Right lung (tissue), 5 donors: ENCODE results near the gene AMOTL2. TPM values are rescaled to one million over a fixed set of nuclear protein-coding genes. Genes with fewer than 3 reads are reported as not detected.

ENCODE experiments used
- DNase-seq, 2 donors: peaks; one replicate each; pipeline ENCODE4 v3.0.0-alpha.2; 2013
- polyA plus RNA-seq, 5 donors: library from polyadenylated mRNA; unstranded; fragments of 120-200 nt; gene quantifications; one replicate each; pipeline versions ENCODE4 v1.2.1 to v1.2.3, GENCODE V29; 2013; ENCODE audit warnings: inconsistent platforms in 1 of 5, low replicate concordance in 1 of 5; ENCODE audit not compliant: insufficient read length in 5 of 5, insufficient read depth in 1 of 5

Gene AMOTL2
- polyA plus RNA-seq, 5 donors, result 25.8 to 48.8 (median 38.0) TPM

GRCh38 chr3:134354612-134355251 lies 19.5 kb downstream of the AMOTL2 start:
- DNase-seq, result no peak

GRCh38 chr3:134353831-134354611 lies 20.2 kb downstream of the AMOTL2 start:
- no peak for DNase-seq

GRCh38 chr3:134353171-134353825 lies 20.9 kb downstream of the AMOTL2 start:
- DNase-seq, result no peak

GRCh38 chr3:134352031-134352671 lies 22.1 kb downstream of the AMOTL2 start:
- no peak for DNase-seq

- no peak for DNase-seq
Observed at GRCh38 chr3:134351427-134351826, 22.8 kb downstream of the AMOTL2 start.

GRCh38 chr3:134350861-134351311 lies 23.4 kb downstream of the AMOTL2 start:
- no peak for DNase-seq

- no peak for DNase-seq
Observed at GRCh38 chr3:134350266-134350665, 24.0 kb downstream of the AMOTL2 start.

- no peak for DNase-seq
Observed at GRCh38 chr3:134348524-134348923, 25.7 kb downstream of the AMOTL2 start.

GRCh38 chr3:134347551-134347950 lies 26.7 kb downstream of the AMOTL2 start:
- no peak for DNase-seq

GRCh38 chr3:134346744-134347143 lies 27.5 kb downstream of the AMOTL2 start:
- no peak for DNase-seq

- no peak for DNase-seq
Observed at GRCh38 chr3:134345202-134345601, 29.0 kb downstream of the AMOTL2 start.

GRCh38 chr3:134344560-134344959 lies 29.7 kb downstream of the AMOTL2 start:
- DNase-seq, result no peak

GRCh38 chr3:134342259-134342658 lies 32.0 kb downstream of the AMOTL2 start:
- DNase-seq, result no peak

- no peak for DNase-seq
Observed at GRCh38 chr3:134341389-134341788, 32.9 kb downstream of the AMOTL2 start.

- DNase-seq, result no peak
Observed at GRCh38 chr3:134340982-134341365, 33.3 kb downstream of the AMOTL2 start.

- DNase-seq, result no peak
Observed at GRCh38 chr3:134340362-134340981, 33.8 kb downstream of the AMOTL2 start.

GRCh38 chr3:134339913-134340312 lies 34.3 kb downstream of the AMOTL2 start:
- no peak for DNase-seq

GRCh38 chr3:134339331-134339730 lies 34.9 kb downstream of the AMOTL2 start:
- no peak for DNase-seq

GRCh38 chr3:134338516-134339261 lies 35.6 kb downstream of the AMOTL2 start:
- no peak for DNase-seq

GRCh38 chr3:134338201-134338512 lies 36.1 kb downstream of the AMOTL2 start:
- DNase-seq, result no peak

- DNase-seq, result no peak
Observed at GRCh38 chr3:134337511-134338200, 36.6 kb downstream of the AMOTL2 start.
